Left lung (tissue), 10 donors: ENCODE results near the gene NDRG4. TPM values are rescaled to one million over a fixed set of nuclear protein-coding genes. Genes with fewer than 3 reads are reported as not detected.

Source experiments
- ATAC-seq: fragments of 200-7000 bp; cut with Tn5 transposase; one replicate; pipeline ENCODE4 v1.9.1; 2020; ENCODE audit warnings: moderate library complexity
- DNase-seq, 4 donors: peaks; one replicate each; pipeline ENCODE4 v3.0.0-alpha.2; 2013 to 2020
- H3K27ac ChIP-seq, 2 donors: fragments of 200-600 bp; sonication (generic) in 1 of 2; one replicate each; pipeline versions ENCODE4 v1.5.0 to v1.8.0; 2020 to 2021
- H3K27me3 ChIP-seq, 2 donors: fragments of 200-600 bp; sonication (generic) in 1 of 2; one replicate each; pipeline versions ENCODE4 v1.5.0 to v1.8.0; 2020 to 2021
- H3K36me3 ChIP-seq, 2 donors: fragments of 200-600 bp; sonication (generic) in 1 of 2; one replicate each; pipeline versions ENCODE4 v1.5.0 to v1.8.0; 2020 to 2021
- H3K4me1 ChIP-seq, 2 donors: fragments of 200-600 bp; one replicate each; pipeline ENCODE4 v1.8.0; 2021
- H3K4me3 ChIP-seq, 2 donors: fragments of 200-600 bp; sonication (generic) in 1 of 2; one replicate each; pipeline versions ENCODE4 v1.5.0 to v1.8.0; 2020 to 2021; ENCODE audit warnings: mild to moderate bottlenecking in 1 of 2
- H3K9me3 ChIP-seq, 2 donors: fragments of 200-600 bp; sonication (generic) in 1 of 2; one replicate each; pipeline versions ENCODE4 v1.5.0 to v1.8.0; 2020 to 2021
- CTCF ChIP-seq, 2 donors: fragments of 200-600 bp; sonication (generic) in 1 of 2; IDR thresholded peaks; one replicate each; pipeline versions ENCODE4 v1.5.0 to v1.8.0; 2021; ENCODE audit warnings: antibody characterized with exemption in 2 of 2
- intact Hi-C, 2 donors: fragments of 100-400 bp; cut with DNase I; formaldehyde crosslinking; loops; one replicate each; pipeline versions ENCODE4 v1.11.2 to v1.14.2; 2022
- polyA plus RNA-seq, 6 donors: library from polyadenylated mRNA; unstranded; fragments of 120-200 nt; gene quantifications; one replicate each; pipeline ENCODE4 v1.2.1, GENCODE V29; 2013; ENCODE audit not compliant: insufficient read length in 6 of 6
- total RNA-seq, 2 donors: library from RNA; stranded (reverse); fragmentation: NEBNext Ultra II Directional; extraction: Animal tissue kit (Norgen Biotek cat#: 25700); gene quantifications; one replicate each; pipeline ENCODE4 v1.2.1, GENCODE V29; 2021
- donor health status: DM: no; HTN: yes; CAD: no.
- donor health status: DM: no; HTN: no; CAD: no.

Gene NDRG4
- total and polyA plus RNA-seq, 8 donors: 10.0 to 16.3 (median 13.1) TPM

GRCh38 chr16:58478427-58478826 is 21.5 kb upstream of the NDRG4 start:
- DNase-seq (no peak), ATAC-seq (no peak)
- H3K9me3 ChIP-seq: no peaks in the 10 kb centered on the region
- H3K36me3 ChIP-seq: no peaks in the 10 kb centered on the region
- H3K4me1 ChIP-seq: no peaks in the 10 kb centered on the region
- H3K4me3 ChIP-seq: no peak overlapping the region
- intact Hi-C loops: no loop called here
- TF ChIP-seq CTCF (IDR thresholded peaks at IDR 0.05): no peak
- no peaks in the 10 kb centered on the region for H3K27me3 ChIP-seq
- no peak overlapping the region for H3K27ac ChIP-seq

- no peak for TF ChIP-seq CTCF (IDR thresholded peaks at IDR 0.05)
- no peak overlapping the region for H3K4me3 ChIP-seq
- H3K36me3 ChIP-seq: no peaks in the 10 kb centered on the region
- DNase-seq (no peak), ATAC-seq (no peak)
- no peaks in the 10 kb centered on the region for H3K27me3 ChIP-seq
- no peak overlapping the region for H3K27ac ChIP-seq
- H3K4me1 ChIP-seq: no peaks in the 10 kb centered on the region
- intact Hi-C loops: no loop called here
- H3K9me3 ChIP-seq: no peaks in the 10 kb centered on the region
Measured at GRCh38 chr16:58481226-58481869, 18.6 kb upstream of the NDRG4 start.

- H3K36me3 ChIP-seq: no peaks in the 10 kb centered on the region
- H3K27me3 ChIP-seq: no peaks in the 10 kb centered on the region
- no peak overlapping the region for H3K27ac ChIP-seq
- H3K9me3 ChIP-seq: no peaks in the 10 kb centered on the region
- TF ChIP-seq CTCF (IDR thresholded peaks at IDR 0.05): no peak
- intact Hi-C loops: no loop called here
- H3K4me1 ChIP-seq: no peaks in the 10 kb centered on the region
- ATAC-seq (no peak), DNase-seq (no peak)
- H3K4me3 ChIP-seq: no peak overlapping the region
Measured at GRCh38 chr16:58481931-58482330, 18.0 kb upstream of the NDRG4 start.

- intact Hi-C loops: loop anchor here in 1 of 2 donors (5.0 kb wide), 1 partner anchor 148 kb away; no protein-coding TSS in a partner anchor
Measured at GRCh38 chr16:58485184-58485887, 14.6 kb upstream of the NDRG4 start.

More at GRCh38 chr16:58485184-58485887, 14.6 kb upstream of the NDRG4 start:
- no peak overlapping the region for H3K4me3 ChIP-seq
- DNase-seq: no peak
- TF ChIP-seq CTCF (IDR thresholded peaks at IDR 0.05): no peak
- ATAC-seq: no peak
- H3K36me3 ChIP-seq: no peaks in the 10 kb centered on the region
- no peaks in the 10 kb centered on the region for H3K27me3 ChIP-seq
- peaks cover 3 to 8% of the 10 kb centered on the region in 2 donors for H3K4me1 ChIP-seq
- H3K9me3 ChIP-seq: no peaks in the 10 kb centered on the region
- H3K27ac ChIP-seq: no peak overlapping the region
